C4-2B (cell line): Measurements from ENCODE around the gene CLDN4.

Source experiments
- CTCF ChIP-seq: fragments of 450-650 bp; conservative IDR thresholded peaks from 2 replicates; pipeline ENCODE4 v1.5.1; 2017; ENCODE audit warnings: mild to moderate bottlenecking
- ZFX ChIP-seq: fragments of 450-650 bp; IDR thresholded peaks from 2 replicates; pipeline ENCODE4 v1.6.1; 2017

GRCh38 chr7:73822319-73823173, 8.2 kb upstream of the CLDN4 start:
- no peak for TF ChIP-seq CTCF
- TF ChIP-seq ZFX = no peak; the same call in 1 of the 2 replicates
